Stromal cell of bone marrow (primary cell): Measurements from ENCODE around the gene VPS9D1.
"Not testable (repeated sequence)": the region's sequence is repeated elsewhere in the genome, so short reads cannot be mapped to it uniquely, and the experiment has no call there.

ENCODE experiments used
- DNase-seq: peaks from one replicate; pipeline ENCODE4 v3.0.0-alpha.2; 2012; ENCODE audit warnings: low read depth

VPS9D1 gene

DNA sequence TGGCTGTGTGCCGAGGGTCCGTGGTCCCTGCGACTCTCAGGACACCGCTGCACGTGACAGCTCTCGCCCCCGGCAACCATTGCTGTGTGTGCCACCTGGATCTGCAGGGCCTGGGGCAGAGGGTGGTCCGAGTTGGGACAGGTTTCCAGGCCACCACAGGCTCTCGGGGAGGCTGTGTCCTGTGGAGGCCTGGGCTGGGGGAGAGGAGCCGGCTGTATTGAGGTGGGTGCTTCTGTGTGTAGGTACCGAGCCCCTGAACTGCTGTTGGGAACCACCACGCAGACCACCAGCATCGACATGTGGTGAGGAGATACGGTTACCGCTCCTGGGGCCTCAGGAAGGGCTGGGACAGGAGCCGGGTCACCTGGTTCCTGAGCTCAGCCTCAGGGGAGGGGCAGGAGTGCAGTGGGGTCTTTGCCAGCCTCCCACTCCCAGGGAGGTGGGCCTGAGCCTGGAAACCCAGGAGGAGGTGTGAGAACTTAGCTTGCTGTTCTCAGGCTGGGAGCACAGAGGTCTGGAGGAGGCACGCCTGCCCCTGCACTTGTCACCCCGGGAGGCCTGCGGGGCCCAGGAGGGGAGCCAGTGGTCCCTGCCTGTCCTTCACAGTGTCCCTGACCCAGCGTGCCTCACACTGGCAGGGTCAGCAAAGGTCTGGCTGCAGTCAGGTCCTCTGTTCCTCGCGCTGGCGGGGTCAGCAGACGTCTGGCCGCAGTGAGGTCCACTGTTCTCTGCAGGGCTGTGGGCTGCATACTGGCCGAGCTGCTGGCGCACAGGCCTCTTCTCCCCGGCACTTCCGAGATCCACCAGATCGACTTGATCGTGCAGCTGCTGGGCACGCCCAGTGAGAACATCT is 26.5 kb downstream of the VPS9D1 start:
- DNase-seq, result no peak

GRCh38 chr16:89693289-89693731 is 27.4 kb downstream of the VPS9D1 start:
- no peak for DNase-seq

DNA sequence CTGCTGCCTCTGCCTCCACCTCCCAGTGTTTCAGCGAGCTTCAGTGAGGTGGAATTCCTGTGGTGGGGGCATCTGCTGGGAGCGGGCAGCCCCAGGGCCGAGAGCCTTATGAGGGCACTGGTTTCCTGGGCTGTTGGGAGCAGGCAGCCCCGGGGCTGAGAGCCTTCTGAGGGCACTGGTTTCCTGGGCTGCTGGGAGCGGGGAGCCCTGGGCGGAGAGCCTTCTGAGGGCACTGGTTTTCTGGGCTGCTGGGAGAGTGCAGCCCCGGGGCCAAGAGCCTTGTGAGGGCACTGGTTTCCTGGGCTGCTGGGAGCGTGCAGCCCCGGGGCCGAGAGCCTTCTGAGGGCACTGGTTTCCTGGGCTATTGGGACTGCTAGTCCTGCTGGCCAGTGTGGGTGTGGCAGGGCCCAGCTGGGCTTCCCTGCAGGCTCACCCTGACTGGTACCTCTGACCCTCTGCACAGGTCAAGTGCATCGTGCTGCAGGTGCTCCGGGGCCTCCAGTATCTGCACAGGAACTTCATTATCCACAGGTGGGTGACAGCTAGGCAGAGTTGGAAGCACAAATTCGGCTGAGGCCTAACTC is 28.6 kb downstream of the VPS9D1 start:
- no peak for DNase-seq

GRCh38 chr16:89691231-89691985 is 29.3 kb downstream of the VPS9D1 start:
- no peak for DNase-seq

DNA sequence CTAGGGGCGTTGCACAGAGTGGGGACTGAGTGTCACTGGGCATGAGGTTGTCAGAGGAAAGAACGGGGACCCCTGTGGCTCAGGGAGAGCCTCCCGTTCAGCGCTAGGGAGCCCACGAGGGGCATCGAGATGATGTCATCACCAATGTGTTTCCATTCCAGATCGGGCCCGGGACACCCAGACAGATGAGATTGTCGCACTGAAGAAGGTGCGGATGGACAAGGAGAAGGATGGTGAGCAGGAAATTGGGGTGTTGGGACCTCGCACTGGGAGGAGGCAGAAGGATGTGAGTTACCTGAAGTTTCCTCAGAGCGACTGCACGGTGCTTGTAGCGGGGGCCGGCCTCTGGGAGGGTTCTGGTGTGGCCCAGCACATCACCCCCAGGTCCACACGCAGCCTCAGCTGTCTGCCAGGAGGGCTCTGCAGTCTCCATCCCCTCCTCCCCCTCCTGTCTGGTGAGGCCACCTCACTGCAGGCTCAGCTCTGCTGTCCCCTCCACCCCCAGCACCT is 30.3 kb downstream of the VPS9D1 start:
- DNase-seq, result no peak

- not testable (repeated sequence) for DNase-seq
Observed at GRCh38 chr16:89689621-89690020, 31.1 kb downstream of the VPS9D1 start.

DNA sequence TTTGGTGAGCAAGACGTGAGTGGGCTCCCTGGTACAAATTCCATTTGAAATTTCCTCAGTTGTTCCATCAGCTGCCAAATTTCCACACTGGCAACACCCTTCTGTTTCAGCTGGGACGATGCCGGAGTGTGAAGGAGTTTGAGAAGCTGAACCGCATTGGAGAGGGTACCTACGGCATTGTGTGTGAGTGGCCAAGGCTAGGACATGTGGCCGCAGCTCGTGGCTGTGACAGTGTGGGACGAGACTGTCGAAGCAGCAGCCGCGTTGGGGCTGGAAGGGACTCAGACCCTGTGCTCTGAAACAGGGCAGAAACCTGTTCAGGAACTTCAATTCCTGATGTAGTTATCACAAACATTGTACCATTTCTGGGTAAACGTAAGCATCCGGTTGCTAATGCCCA is 31.6 kb downstream of the VPS9D1 start:
- DNase-seq, result no peak

DNA sequence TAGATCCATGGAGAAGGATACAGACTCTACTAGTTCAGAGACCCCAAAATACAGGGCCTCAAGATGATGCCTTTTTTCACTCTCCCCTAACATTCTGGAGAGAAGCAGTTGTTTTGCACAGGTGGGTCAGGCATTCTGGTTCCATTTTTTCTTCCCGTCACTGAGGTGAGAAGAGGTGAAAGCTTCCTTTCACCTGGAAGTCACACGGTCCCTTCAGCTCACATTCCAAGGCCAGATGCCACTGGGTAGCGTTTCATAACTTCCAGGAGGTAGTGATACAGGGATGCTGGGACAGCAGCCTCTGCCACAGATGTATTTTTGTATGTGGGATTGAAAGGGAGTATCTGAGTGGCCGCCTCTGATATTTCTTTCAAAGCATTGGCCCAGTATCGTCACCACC is 32.3 kb downstream of the VPS9D1 start:
- no peak for DNase-seq

- DNase-seq, result no peak
Observed at GRCh38 chr16:89687092-89687940, 33.4 kb downstream of the VPS9D1 start.

DNA sequence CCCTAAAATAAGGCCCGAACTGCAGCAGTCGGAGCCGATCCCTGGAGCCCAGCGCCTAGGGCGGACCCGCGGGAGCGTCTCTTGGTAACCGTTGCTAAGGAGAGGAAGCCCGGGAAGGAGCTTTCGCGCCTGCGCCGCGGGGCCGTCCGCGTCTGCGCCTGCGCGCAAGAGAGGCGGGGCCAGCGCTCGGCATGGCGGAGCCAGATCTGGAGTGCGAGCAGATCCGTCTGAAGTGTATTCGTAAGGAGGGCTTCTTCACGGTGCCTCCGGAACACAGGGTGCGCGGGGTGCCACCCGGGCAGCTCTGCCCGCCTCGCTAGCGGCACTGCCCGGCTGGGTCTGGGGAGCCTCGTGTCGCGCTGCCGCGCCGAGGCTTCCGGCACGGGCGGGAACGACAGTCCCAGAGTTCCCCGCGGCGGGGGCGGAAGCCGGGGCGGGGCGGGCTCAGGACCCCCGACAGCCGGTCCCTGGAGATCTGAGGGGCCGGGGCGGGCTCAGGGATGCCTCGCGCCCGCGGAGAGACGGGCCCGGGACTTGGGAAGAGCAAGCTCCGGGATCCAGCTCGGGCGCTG is 34.1 kb downstream of the VPS9D1 start, which contains the start of gene CDK10:
CDK10 (plus strand) TSS at position 170 of the 572 bp plus-strand sequence; CDS start at position 192, 22 bp downstream.
- peak; percentile 70 for DNase-seq

DNA sequence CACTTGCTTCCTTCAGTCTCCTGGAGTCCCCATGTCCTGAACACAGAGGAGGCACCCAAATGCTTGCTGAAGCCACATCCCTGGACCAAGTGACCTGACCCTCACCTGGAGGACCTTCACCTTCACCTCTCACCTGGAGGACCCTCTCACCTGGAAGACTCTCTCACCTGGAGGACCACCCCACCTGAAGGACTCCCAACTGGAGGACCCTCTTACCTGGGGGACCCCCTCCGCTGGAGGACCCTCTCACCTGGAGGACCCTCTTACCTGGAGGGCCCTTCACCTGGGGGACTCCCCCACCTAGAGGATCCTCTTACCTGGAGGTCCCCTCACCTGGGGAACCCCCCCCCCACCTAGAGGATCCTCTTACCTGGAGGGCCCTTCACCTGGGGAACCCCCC is 34.8 kb downstream of the VPS9D1 start:
- DNase-seq, result no peak

- DNase-seq, result no peak
Observed at GRCh38 chr16:89678258-89678657, 42.4 kb downstream of the VPS9D1 start.

DNA sequence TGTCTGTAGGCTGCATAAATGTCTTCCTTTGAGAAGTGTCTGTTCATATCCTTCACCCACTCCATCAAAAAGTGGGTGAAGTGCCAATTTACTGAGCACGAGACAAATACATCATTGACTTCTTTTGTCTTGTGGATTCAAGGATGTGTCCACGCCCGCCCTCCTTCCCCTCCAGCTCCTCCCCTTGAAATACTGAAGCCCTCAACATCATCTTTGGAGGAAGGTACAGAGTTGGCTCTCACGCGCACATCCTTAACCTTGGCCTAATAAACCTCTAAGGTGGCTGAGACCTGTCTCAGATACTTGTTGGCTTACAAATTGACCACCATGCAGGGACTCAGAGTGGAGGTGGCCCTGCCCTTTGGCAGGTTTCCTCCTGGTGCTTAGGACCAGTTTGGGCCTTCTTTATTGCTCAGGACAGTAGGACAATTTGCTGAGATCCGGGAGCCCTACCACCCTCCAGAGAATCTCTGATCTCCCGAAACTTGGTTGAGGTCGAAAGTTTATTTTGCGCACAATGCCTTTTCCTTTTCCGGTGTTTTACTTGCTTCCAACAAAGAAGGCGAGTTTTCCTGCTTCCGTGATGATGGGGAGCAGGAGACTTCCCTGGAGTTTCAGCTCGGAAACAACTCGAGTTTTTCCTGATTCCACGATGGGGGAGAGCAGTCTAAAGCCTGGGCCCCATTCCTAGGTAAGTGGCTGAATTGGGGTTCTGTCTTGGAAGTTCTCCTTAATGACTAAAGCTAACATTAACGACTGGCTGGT is 48.3 kb downstream of the VPS9D1 start:
- no peak for DNase-seq

DNA sequence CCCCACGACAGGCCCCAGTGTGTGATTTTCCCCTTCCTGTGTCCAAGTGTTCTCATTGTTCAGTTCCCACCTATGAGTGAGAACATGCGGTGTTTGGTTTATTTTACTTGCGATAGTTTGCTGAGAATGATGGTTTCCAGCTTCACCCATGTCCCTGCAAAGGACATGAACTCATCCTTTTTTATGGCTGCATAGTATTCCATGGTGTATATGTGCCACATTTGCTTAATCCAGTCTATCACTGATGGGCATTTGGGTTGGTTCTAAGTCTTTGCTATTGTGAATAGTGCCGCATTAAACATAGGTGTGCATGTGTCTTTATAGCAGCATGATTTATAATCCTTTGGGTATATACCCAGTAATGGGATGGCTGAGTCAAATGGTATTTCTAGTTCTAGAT is 49.1 kb downstream of the VPS9D1 start:
- DNase-seq, result not testable (repeated sequence)

GRCh38 chr16:89670496-89671431 is 49.9 kb downstream of the VPS9D1 start:
- no peak for DNase-seq

DNA sequence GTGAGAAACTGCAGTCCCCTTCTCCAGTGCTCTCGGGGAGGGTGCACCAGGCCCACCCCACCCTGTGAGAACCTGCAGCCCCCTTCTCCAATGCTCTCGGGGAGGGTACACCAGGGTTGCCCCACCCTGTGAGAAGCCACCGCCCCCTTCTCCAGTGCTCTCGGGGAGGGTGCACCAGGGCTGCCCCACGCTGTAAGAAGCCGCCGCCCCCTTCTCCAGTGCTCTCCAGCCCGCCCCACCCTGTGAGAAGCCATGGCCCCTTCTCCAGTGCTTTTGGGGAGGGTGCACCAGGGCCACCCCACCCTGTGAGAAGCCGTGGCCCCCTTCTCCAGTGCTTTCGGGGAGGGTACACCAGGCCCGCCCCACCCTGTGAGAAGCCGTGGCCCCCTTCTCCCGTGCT is 50.9 kb downstream of the VPS9D1 start:
- DNase-seq, result no peak

GRCh38 chr16:89668790-89669158 is 51.9 kb downstream of the VPS9D1 start:
- DNase-seq, result no peak

- no peak for DNase-seq
Observed at GRCh38 chr16:89667633-89668032, 53.1 kb downstream of the VPS9D1 start.

DNA sequence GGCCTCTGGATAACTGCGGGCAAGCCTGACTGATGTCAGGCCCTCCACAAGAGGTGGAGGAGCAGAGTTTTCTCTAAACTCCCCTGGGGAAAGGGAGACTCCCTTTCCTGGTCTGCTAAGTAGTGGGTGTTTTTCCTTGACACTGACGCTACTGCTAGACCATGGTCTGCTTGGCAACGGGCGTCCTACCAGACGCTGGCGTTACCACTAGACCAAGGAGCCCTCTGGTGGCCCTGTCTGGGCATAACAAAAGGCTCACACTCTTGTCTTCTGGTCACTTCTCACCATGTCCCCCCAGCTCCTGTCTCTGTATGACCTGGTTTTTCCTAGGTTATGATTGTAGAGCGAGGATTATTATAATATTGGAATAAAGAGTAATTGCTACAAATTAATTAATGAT is 53.7 kb downstream of the VPS9D1 start:
- not testable (repeated sequence) for DNase-seq
